ENCODE results near the gene ARID5B.
"Not testable (repeated sequence)": the region's sequence is repeated elsewhere in the genome, so short reads cannot be mapped to it uniquely, and the experiment has no call there.

Gene ARID5B

GRCh38 chr10:62016623-62017490 is 115.4 kb downstream of the ARID5B start:
- DNase-seq (ENCODE audit: low spot score), result peak; percentile 44

DNA sequence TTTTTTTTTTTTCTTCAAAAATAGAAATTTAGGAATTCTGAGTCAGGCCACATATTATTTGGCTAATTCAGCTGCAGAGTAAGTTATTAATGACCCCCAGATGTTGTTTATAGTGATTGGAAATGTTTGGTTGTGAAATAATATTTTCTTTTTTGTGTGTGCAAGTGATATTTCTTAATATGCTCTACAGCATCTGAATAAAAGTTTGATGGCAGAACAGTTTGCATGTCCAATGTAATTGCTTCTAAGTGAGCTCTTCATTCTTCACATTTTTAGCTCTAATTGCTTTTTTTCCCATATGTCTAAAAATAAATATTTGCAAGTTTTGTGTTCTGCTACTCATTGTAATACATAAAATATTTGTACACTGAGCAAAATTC is 116.0 kb downstream of the ARID5B start:
- DNase-seq (ENCODE audit: low spot score), result peak; percentile 43

DNA sequence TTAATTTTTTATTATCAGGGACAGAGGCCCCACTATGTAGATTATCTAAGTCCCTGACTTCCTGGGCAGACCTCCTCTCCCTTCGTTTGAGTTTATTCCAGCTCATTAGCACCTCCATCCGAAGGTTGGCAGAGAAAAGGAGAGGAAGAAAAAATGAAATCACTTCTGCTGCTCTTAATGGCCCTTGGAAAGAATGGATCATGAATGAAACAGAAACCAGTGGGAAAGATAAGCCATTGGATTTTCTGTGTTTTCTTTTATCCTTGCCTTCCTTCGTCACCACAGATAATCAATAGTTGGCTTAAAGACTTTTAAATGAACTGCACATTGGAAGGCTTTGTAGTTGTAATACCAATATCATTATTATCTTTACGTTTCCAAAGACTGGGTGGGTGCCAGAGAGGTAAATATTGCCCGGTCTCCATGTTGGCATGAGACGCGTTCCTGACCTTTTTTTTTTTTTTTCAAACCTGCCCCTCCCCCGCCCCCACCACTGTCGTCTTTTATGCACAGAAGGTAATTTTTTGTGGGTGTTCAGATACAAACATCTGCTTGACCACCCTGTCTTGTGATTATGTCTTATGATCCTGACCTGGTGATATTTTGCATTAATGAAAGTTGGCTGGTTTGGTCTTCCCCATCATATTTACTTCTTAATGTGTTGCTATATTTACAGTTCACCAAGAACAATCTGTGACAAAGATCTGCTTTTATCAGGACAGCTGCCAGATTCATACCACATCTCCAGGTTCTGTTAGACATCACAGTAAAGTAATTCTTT is 116.8 kb downstream of the ARID5B start:
- DNase-seq (ENCODE audit: low spot score), result no peak

DNA sequence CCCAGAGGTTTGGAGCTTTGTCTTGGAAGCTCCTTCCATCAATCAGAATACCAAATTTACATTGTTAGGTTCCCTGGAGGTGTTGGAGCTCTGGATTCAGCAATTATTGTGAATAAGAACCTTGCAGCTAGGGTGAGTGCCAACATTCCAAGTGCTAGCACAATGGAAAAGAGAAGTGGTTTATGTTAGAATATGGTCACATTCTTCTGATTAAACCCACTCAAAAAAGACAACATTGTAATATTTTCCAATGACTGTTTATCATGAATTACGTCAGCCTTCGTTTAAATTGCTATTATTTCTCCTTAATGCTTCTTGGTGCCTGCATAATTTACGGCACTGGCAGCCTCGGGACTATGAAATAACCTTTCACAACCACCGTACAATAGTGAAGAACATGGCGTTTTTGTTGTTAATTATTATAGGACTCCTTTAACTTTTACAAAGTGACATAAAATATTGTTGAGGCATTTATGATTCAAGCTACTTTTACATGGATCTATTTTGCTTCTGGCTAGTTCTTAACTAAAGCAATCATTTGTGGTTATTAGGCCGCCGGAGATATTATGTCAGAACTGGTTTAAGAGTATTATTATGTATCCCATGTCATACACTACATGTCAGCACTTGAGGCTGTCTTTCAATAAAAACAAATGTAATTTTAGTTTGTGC is 117.7 kb downstream of the ARID5B start:
- DNase-seq (ENCODE audit: low spot score), result no peak

- peak; percentile 59 for DNase-seq (ENCODE audit: low spot score)
These were observed 118.3 kb downstream of the ARID5B start for GRCh38 chr10:62019685-62020359.

- no peak for DNase-seq (ENCODE audit: low spot score)
These were observed 119.7 kb downstream of the ARID5B start for GRCh38 chr10:62021128-62021665.

DNA sequence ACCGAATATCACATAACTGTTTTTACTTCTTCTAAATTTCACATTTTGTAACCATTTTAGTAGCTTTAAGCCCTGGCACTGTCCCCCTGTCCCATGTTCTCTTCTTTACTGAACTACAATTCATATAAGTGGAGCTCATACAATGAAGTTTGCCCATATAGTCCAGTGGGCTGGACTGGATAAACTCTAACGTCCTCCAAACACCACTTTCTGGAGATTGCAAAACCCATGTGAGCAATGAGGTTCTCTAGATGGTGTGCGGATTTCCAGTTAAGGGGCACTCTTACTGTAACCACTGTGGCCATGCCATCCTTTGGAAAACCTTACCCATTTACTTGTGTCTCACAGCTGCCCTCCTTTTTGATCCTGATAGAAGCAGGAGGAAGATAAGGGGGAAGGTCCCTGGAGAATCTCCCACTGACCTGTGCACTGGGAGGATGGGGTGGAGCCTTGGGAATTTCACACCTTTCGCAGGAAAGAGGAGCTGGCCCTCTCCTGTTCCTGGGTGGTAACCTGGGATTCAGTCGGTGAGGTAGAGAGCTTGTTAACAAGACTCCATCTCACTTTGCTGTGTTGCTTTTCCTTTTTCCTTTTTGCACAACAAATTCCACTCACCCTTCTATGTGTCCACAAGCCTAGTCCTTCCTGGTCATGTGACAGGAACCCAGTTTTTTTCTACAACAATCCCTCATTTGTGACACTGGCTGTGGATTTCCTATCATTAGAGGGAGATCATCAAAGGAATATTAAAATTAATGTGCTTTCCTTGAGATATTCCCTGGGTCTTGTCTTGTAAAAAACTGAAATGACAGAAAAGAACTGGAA is 120.7 kb downstream of the ARID5B start:
- DNase-seq (ENCODE audit: low spot score), result no peak

DNA sequence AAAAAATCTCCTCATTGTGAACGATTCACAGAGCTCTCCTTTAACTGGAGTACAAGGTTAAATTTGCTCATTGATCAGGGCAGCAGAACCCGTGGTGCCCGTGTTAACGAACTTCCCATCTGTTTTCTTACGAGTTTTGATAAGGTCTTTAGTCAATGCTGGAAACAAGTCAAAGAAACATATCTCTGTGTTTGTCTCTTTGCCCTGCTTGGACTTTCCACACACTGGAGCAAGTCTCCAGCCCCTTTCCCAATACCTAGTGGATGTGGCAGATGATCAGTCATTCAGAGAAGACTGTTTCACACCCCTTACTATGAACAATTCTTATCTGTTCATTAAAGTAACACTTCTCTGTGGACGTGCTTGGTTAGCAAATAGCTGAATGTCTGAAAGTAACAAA is 121.3 kb downstream of the ARID5B start:
- no peak for DNase-seq (ENCODE audit: low spot score)

DNA sequence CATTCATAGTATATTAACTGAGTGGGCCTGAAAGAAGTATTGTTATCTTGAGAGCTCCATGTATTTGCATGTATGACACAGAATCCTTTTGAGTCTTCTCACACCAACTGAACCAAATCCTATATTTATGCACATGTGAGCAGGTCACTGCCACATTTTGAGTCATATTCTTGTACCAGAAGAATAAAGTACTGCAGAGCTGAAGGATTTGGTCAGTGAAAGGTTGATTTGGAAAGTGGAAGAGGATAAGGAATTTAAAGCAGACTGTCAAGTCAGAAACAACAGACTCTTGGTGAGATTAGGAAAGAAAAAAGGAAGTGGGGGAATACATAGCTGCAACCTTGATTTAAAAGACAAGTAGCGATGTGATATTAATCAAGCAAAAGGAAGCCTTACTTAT is 121.8 kb downstream of the ARID5B start:
- no peak for DNase-seq (ENCODE audit: low spot score)

DNA sequence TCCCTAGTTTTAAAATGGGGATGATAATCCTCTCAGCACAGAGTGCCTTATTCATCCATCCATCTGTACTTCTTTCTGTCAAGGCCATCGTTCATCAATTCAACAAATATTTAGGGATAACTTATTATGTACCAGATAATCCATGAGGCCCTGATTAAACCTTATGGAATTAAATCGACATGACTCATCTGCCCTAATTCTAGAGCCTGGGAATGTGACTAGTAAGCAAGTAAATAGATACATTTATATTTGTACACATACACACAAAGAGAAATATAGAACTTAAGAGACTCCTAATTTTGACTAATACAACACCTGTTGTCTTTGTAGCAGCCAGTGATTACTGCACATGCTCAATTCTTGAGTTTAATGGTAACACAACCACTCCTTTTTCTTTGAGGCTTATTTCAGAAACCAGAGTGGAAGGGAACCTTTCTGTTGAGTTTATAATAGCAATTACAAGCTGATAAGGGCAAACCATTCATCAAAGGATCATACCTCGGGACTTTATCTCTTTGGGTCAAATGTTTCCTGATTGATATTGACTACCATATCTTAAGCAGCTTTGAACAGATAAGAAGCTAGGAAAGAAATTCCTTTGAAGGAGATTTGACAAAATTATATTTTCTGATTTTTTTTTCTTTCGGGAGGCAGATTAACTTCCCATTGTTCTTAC is 122.7 kb downstream of the ARID5B start:
- DNase-seq (ENCODE audit: low spot score), result no peak

GRCh38 chr10:62025134-62025794 is 123.8 kb downstream of the ARID5B start:
- DNase-seq (ENCODE audit: low spot score), result no peak

DNA sequence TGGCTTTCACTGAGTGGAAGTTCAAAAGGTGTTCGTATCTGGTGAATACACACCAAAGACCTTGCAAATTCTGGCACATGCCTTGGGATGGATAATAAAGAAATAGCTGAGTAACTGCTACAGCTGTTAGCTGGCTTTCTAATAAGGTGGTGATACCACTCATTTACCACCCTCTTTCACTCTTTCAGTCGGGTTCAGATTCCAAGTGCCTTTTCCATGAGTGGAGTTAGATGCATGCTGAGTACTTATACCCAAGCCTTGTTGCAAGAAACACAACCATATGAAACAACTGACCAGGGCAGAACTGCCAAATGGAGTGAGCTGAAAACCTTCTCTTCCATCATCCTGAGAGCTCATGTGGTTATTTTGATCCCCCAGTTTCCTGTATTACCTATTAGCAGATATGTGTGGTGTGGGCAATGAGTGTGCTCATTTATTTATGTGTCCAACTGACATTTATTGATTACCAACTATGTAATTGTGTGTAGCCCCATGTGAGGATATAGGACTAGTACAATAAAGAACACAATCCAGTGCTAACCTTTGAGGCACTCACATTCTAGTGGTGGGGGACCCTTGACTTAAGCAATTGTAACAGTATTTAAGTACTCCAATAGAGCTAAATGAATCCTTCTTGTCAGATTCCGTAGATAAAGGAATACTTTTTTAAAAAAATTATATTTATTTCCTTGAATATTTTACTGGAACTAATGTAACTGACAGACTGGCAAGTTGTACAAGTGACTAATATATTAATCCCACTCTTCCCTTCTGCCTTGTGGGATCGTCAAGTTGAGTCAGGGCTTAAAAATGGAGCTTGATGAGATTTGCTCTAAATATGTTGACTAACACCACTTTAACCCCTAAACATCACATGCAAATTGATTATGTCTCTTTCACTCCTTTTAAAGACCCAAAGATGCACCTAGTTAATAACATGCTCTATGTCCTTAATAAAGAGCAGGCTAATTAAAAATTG is 124.7 kb downstream of the ARID5B start:
- DNase-seq (ENCODE audit: low spot score), result peak; percentile 72

GRCh38 chr10:62027841-62028501 is 126.5 kb downstream of the ARID5B start:
- DNase-seq (ENCODE audit: low spot score), result no peak

DNA sequence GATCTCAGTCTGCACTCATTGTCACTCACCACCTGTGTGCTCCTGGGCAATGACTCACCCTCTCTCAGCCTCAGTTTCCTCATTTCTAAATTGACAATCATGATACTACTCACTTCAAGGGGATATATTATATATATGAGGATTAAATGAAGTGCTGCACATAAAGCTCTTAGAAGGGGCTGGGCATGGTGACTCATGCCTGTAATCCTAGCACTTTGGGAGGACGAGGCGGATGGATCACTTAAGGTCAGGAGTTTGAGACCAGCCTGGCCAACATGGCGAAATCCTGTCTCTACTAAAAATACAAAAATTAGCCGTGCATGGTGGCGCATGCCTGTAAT is 127.0 kb downstream of the ARID5B start:
- DNase-seq (ENCODE audit: low spot score), result not testable (repeated sequence)

GRCh38 chr10:62029401-62029800 is 127.9 kb downstream of the ARID5B start:
- no peak for DNase-seq (ENCODE audit: low spot score)

- DNase-seq (ENCODE audit: low spot score), result no peak
These were observed 130.0 kb downstream of the ARID5B start for GRCh38 chr10:62031507-62031906.

DNA sequence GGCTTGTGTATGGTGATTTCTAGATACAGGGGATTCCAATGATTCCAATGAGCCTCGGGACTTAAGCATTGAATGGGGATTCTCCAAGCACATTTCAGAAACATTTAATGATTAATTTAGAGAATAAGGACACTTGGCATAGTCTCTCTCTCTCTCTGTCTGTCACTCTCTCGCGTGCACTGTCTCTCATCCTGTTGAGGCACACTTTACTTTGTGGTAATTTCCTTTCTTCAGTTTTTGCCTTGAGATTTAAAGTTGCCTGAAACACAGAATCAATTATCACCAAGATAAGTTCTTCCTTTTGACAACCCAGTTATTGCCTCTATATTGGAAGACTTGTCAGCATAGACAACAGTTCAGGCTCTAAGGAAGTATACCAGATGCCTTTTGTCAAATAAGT is 131.6 kb downstream of the ARID5B start:
- no peak for DNase-seq (ENCODE audit: low spot score)

- no peak for DNase-seq (ENCODE audit: low spot score)
These were observed 132.7 kb downstream of the ARID5B start for GRCh38 chr10:62034096-62034640.
